H9 (cell line): ENCODE data around the gene NPHP4. TPM values are rescaled to one million over a fixed set of nuclear protein-coding genes. Genes with fewer than 3 reads are reported as not detected.

ENCODE experiments used
- DNase-seq: peaks from one replicate; pipeline ENCODE4 v3.0.0-alpha.2; 2017
- H2AFZ ChIP-seq: one replicate; pipeline ENCODE4 v1.6.1; 2013; ENCODE audit warnings: mild to moderate bottlenecking, low read length, control low read depth, moderate library complexity
- H2AK5ac ChIP-seq: 2 replicates; pipeline ENCODE4 v1.6.1; 2013; ENCODE audit warnings: low read length, control low read depth, mixed read lengths; ENCODE audit not compliant: insufficient read length
- H2BK120ac ChIP-seq: one replicate; pipeline ENCODE4 v1.6.1; 2013; ENCODE audit warnings: low read depth, mild to moderate bottlenecking, low read length, control low read depth, inconsistent platforms; ENCODE audit not compliant: poor library complexity, severe bottlenecking
- H2BK12ac ChIP-seq: 2 replicates; pipeline ENCODE4 v1.6.1; 2013; ENCODE audit warnings: low read length, control low read depth, mixed read lengths, low read depth; ENCODE audit not compliant: insufficient read length
- H2BK15ac ChIP-seq: 2 replicates; pipeline ENCODE4 v1.6.1; 2013; ENCODE audit warnings: low read depth, low read length, control low read depth
- H2BK20ac ChIP-seq: one replicate; pipeline ENCODE4 v1.6.1; 2013; ENCODE audit warnings: low read depth, mild to moderate bottlenecking, low read length, control low read depth, inconsistent platforms; ENCODE audit not compliant: poor library complexity, severe bottlenecking
- H2BK5ac ChIP-seq: 2 replicates; pipeline ENCODE4 v1.6.1; 2013; ENCODE audit warnings: low read length, control low read depth, mixed read lengths; ENCODE audit not compliant: insufficient read length
- H3K14ac ChIP-seq: 2 replicates; pipeline ENCODE4 v1.6.1; 2013; ENCODE audit warnings: low read length, control low read depth; ENCODE audit not compliant: insufficient read depth
- H3K18ac ChIP-seq: 2 replicates; pipeline ENCODE4 v1.6.1; 2013; ENCODE audit warnings: low read depth, mild to moderate bottlenecking, mixed read lengths, low read length, control low read depth; ENCODE audit not compliant: insufficient read length
- H3K23ac ChIP-seq: 2 replicates; pipeline ENCODE4 v1.6.1; 2013; ENCODE audit warnings: low read length, control low read depth, mixed read lengths, low read depth; ENCODE audit not compliant: insufficient read length
- H3K23me2 ChIP-seq: 2 replicates; pipeline ENCODE4 v1.6.1; 2013; ENCODE audit warnings: low read depth, mild to moderate bottlenecking, mixed read lengths, low read length, control low read depth; ENCODE audit not compliant: insufficient read length, poor library complexity, severe bottlenecking
- H3K27ac ChIP-seq: 2 replicates; pipeline ENCODE4 v1.5.1; 2013; ENCODE audit warnings: low read length, control low read depth, mixed read lengths, low read depth; ENCODE audit not compliant: insufficient read length
- H3K27me3 ChIP-seq: 2 replicates; pipeline ENCODE4 v1.6.1; 2013; ENCODE audit warnings: low read length, control low read depth, inconsistent platforms; ENCODE audit not compliant: insufficient read depth
- H3K4ac ChIP-seq: 2 replicates; pipeline ENCODE4 v1.6.1; 2013; ENCODE audit warnings: low read depth, mild to moderate bottlenecking, control low read depth, inconsistent platforms, low read length, moderate library complexity
- H3K4me1 ChIP-seq: 2 replicates; pipeline ENCODE4 v1.6.1; 2013; ENCODE audit warnings: low read length, control low read depth, inconsistent platforms; ENCODE audit not compliant: insufficient read depth
- H3K4me2 ChIP-seq: 2 replicates; pipeline ENCODE4 v1.6.1; 2013; ENCODE audit warnings: low read length, control low read depth, mixed read lengths; ENCODE audit not compliant: insufficient read length, insufficient read depth
- H3K56ac ChIP-seq: 2 replicates; pipeline ENCODE4 v1.6.1; 2013; ENCODE audit warnings: low read depth, mild to moderate bottlenecking, mixed read lengths, low read length, control low read depth; ENCODE audit not compliant: insufficient read length
- H3K79me1 ChIP-seq: 2 replicates; pipeline ENCODE4 v1.6.1; 2013; ENCODE audit warnings: low read depth, mild to moderate bottlenecking, moderate library complexity, low read length, control low read depth, inconsistent platforms; ENCODE audit not compliant: insufficient read depth, poor library complexity, severe bottlenecking
- H3K79me2 ChIP-seq: 2 replicates; pipeline ENCODE4 v1.6.1; 2013; ENCODE audit warnings: low read length, control low read depth, inconsistent platforms; ENCODE audit not compliant: insufficient read depth
- H3K9ac ChIP-seq: 2 replicates; pipeline ENCODE4 v1.6.1; 2013; ENCODE audit warnings: low read length, control low read depth, mixed read lengths; ENCODE audit not compliant: insufficient read length; ENCODE audit errors: extremely low read depth
- H3K9me3 ChIP-seq: one replicate; pipeline ENCODE4 v1.6.1; 2013; ENCODE audit warnings: low read depth, low read length, inconsistent platforms; ENCODE audit not compliant: control insufficient read depth
- H3T11ph ChIP-seq: one replicate; pipeline ENCODE4 v1.6.1; 2013; ENCODE audit warnings: mild to moderate bottlenecking, low read length, control low read depth, inconsistent platforms
- H4K20me1 ChIP-seq: one replicate; pipeline ENCODE4 v1.6.1; 2013; ENCODE audit not compliant: control insufficient read depth, insufficient read length, insufficient read depth
- H4K5ac ChIP-seq: 2 replicates; pipeline ENCODE4 v1.6.1; 2013; ENCODE audit warnings: low read depth, mild to moderate bottlenecking, mixed read lengths, low read length, control low read depth; ENCODE audit not compliant: insufficient read length
- H4K8ac ChIP-seq: replicated peaks from 2 replicates; pipeline ENCODE4 v1.6.1; 2013; ENCODE audit warnings: low read length, control low read depth, mixed read lengths, low read depth; ENCODE audit not compliant: insufficient read length
- H4K91ac ChIP-seq: 2 replicates; pipeline ENCODE4 v1.6.1; 2013; ENCODE audit warnings: low read depth, mild to moderate bottlenecking, moderate library complexity, mixed read lengths, low read length, control low read depth; ENCODE audit not compliant: insufficient read length
- H3K27ac Mint-ChIP-seq, 3 experiments: 2 replicates in 2 of 3; 3 replicates in 1 of 3; pipeline ENCODE4 v1.8.0; 2020 to 2021; ENCODE audit warnings: mixed read lengths in 3 of 3, mild to moderate bottlenecking in 1 of 3, moderate library complexity in 1 of 3
- H3K27me3 Mint-ChIP-seq: 2 replicates; pipeline ENCODE4 v1.8.0; 2021; ENCODE audit warnings: low read depth, mild to moderate bottlenecking, moderate library complexity, mixed read lengths
- H3K36me3 Mint-ChIP-seq, 3 experiments: 2 replicates in 2 of 3; 3 replicates in 1 of 3; pipeline ENCODE4 v1.8.0; 2020 to 2021; ENCODE audit warnings: low read depth in 3 of 3, mixed read lengths in 3 of 3; ENCODE audit not compliant: insufficient read depth in 1 of 3
- H3K4me1 Mint-ChIP-seq, 2 experiments: 2 replicates each; pipeline ENCODE4 v1.8.0; 2020; ENCODE audit warnings: mixed read lengths in 2 of 2
- H3K4me3 Mint-ChIP-seq, 2 experiments: 2 replicates in 1 of 2; 3 replicates in 1 of 2; pipeline ENCODE4 v1.8.0; 2020 to 2021; ENCODE audit warnings: mild to moderate bottlenecking in 2 of 2, mixed read lengths in 2 of 2, moderate library complexity in 1 of 2
- H3K9me3 Mint-ChIP-seq, 2 experiments: 2 replicates in 1 of 2; 3 replicates in 1 of 2; pipeline ENCODE4 v1.8.0; 2020; ENCODE audit warnings: mild to moderate bottlenecking in 2 of 2, mixed read lengths in 2 of 2, moderate library complexity in 1 of 2
- CTCF ChIP-seq: fragments of 200-600 bp; sonication (generic); conservative IDR thresholded peaks from 3 replicates; pipeline ENCODE4 v1.8.0; 2021; ENCODE audit warnings: antibody characterized with exemption, mild to moderate bottlenecking
- WGBS: extraction: QIAGEN DNeasy Blood & Tissue Kit; methylation state at CpG from one replicate; pipeline ENCODE4 v1.1.7; 2013; ENCODE audit warnings: missing lambda C conversion rate, low lambda C conversion rate, mixed read lengths; ENCODE audit not compliant: insufficient read length; ENCODE audit errors: extremely low coverage; 5-methylcytosine and 5-hydroxymethylcytosine counted together
- total RNA-seq: library from RNA; stranded (reverse); gene quantifications from 2 replicates; pipeline ENCODE4 v1.2.1, GENCODE V29; 2021

NPHP4 gene
- total RNA-seq, 1 experiment from 2014 or later: 17.6 TPM

GRCh38 chr1:5891736-5892135 is 100.5 kb downstream of the NPHP4 start:
- Histone ChIP-seq H2BK20ac (no peak overlapping the region), H2AK5ac (no peak overlapping the region), H3K14ac (no peak overlapping the region), H2BK5ac (no peak overlapping the region), H2BK12ac (no peak overlapping the region), H3K79me1 (no peaks in the 10 kb centered on the region), H3K23ac (no peak overlapping the region), H3K4me1 (no peaks in the 10 kb centered on the region), H3T11ph (no peak overlapping the region), H3K9me3 (no peaks in the 10 kb centered on the region), H2AFZ (no peak overlapping the region), H2BK15ac (no peak overlapping the region), H3K9ac (no peak overlapping the region), H3K27me3 (no peaks in the 10 kb centered on the region), H3K56ac (no peak overlapping the region), H3K4me2 (no peak overlapping the region), H3K79me2 (no peaks in the 10 kb centered on the region), H2BK120ac (no peak overlapping the region), H4K5ac (no peak overlapping the region), H3K18ac (no peak overlapping the region), H3K4ac (no peak overlapping the region), H4K20me1 (no peaks in the 10 kb centered on the region), H3K27ac (no peak overlapping the region), H3K23me2 (no peaks in the 10 kb centered on the region), H4K8ac (no peak overlapping the region), H4K91ac (no peak overlapping the region)
- H3K36me3 Mint-ChIP-seq: peaks cover 22 to 36% (median 29%) of the 10 kb centered on the region in 3 experiments
- peaks cover 14 to 18% of the 10 kb centered on the region in 2 experiments for H3K9me3 Mint-ChIP-seq
- no peak overlapping the region for H3K27ac Mint-ChIP-seq
- no peaks in the 10 kb centered on the region; the same call in 1 of the 2 replicates for H3K27me3 Mint-ChIP-seq
- peaks cover 25 to 34% of the 10 kb centered on the region in 2 experiments for H3K4me1 Mint-ChIP-seq
- no CpG with 5 or more reads among the region's 9 CpGs for WGBS
- no peak for DNase-seq
- H3K4me3 Mint-ChIP-seq: no peak overlapping the region
- TF ChIP-seq CTCF: no peak
